Mesenchymal stem cell (in vitro differentiated cells and primary cell): ENCODE results near the gene ARFGAP2.

ENCODE experiments used
- DNase-seq: peaks from one replicate; pipeline ENCODE4 v3.0.0-alpha.2; 2013
- H2AFZ ChIP-seq: one replicate; pipeline ENCODE4 v1.6.1; 2013; ENCODE audit warnings: low read depth, mild to moderate bottlenecking, control low read depth, inconsistent platforms, low read length, moderate library complexity
- H2AK5ac ChIP-seq: 2 replicates; pipeline ENCODE4 v1.6.1; 2013; ENCODE audit warnings: low read length, moderate library complexity, mild to moderate bottlenecking, inconsistent platforms; ENCODE audit not compliant: severe bottlenecking
- H2BK120ac ChIP-seq: one replicate; pipeline ENCODE4 v1.6.1; 2013; ENCODE audit warnings: low read depth, mild to moderate bottlenecking, inconsistent platforms, low read length, moderate library complexity
- H2BK12ac ChIP-seq, 2 experiments: one replicate each; pipeline ENCODE4 v1.6.1; 2013; ENCODE audit warnings: inconsistent platforms in 2 of 2, low read length in 2 of 2, mild to moderate bottlenecking in 2 of 2, moderate library complexity in 2 of 2, control low read depth in 1 of 2
- H2BK15ac ChIP-seq: one replicate; pipeline ENCODE4 v1.6.1; 2013; ENCODE audit warnings: mild to moderate bottlenecking, low read depth, inconsistent platforms; ENCODE audit not compliant: poor library complexity, severe bottlenecking
- H2BK5ac ChIP-seq: 2 replicates; pipeline ENCODE4 v1.6.1; 2013; ENCODE audit warnings: low read depth, mild to moderate bottlenecking, low read length, control low read depth, inconsistent platforms; ENCODE audit not compliant: poor library complexity, severe bottlenecking
- H3K14ac ChIP-seq, 2 experiments: one replicate each; pipeline ENCODE4 v1.6.1; 2013; ENCODE audit warnings: inconsistent platforms in 2 of 2, low read length in 2 of 2, control low read depth in 1 of 2, mild to moderate bottlenecking in 1 of 2, moderate library complexity in 1 of 2
- H3K18ac ChIP-seq, 2 experiments: one replicate each; pipeline ENCODE4 v1.6.1; 2013; ENCODE audit warnings: inconsistent platforms in 2 of 2, low read length in 2 of 2, control low read depth in 1 of 2, low read depth in 1 of 2, mild to moderate bottlenecking in 1 of 2
- H3K23ac ChIP-seq, 2 experiments: one replicate each; pipeline ENCODE4 v1.6.1; 2013; ENCODE audit warnings: inconsistent platforms in 2 of 2, low read length in 2 of 2, mild to moderate bottlenecking in 2 of 2, moderate library complexity in 2 of 2, control low read depth in 1 of 2
- H3K27ac ChIP-seq: 2 replicates; pipeline ENCODE4 v1.5.1; 2013; ENCODE audit warnings: mild to moderate bottlenecking, moderate library complexity, low read length, control low read depth, inconsistent platforms; ENCODE audit not compliant: poor library complexity, severe bottlenecking
- H3K27me3 ChIP-seq, 2 experiments: 2 replicates each; pipeline versions ENCODE4 v1.6.1 to v1.7.0; 2013; ENCODE audit warnings: low read length in 2 of 2, mild to moderate bottlenecking in 2 of 2, moderate library complexity in 2 of 2, control low read depth in 1 of 2, inconsistent platforms in 1 of 2; ENCODE audit not compliant: control insufficient read depth in 1 of 2, insufficient read depth in 1 of 2
- H3K36me3 ChIP-seq, 2 experiments: 2 replicates each; pipeline versions ENCODE4 v1.6.1 to v1.7.0; 2013; ENCODE audit warnings: low read length in 2 of 2, control low read depth in 1 of 2, inconsistent platforms in 1 of 2, low read depth in 1 of 2, mild to moderate bottlenecking in 1 of 2; ENCODE audit not compliant: insufficient read depth in 2 of 2, control insufficient read depth in 1 of 2
- H3K4ac ChIP-seq, 2 experiments: one replicate each; pipeline ENCODE4 v1.6.1; 2013; ENCODE audit warnings: inconsistent platforms in 2 of 2, low read length in 2 of 2, mild to moderate bottlenecking in 2 of 2, moderate library complexity in 2 of 2, control low read depth in 1 of 2, low read depth in 1 of 2
- H3K4me1 ChIP-seq: 2 replicates; pipeline ENCODE4 v1.6.1; 2013; ENCODE audit warnings: low read depth, low read length, control low read depth; ENCODE audit not compliant: control insufficient read depth, insufficient read depth
- H3K4me2 ChIP-seq: 2 replicates; pipeline ENCODE4 v1.6.1; 2013; ENCODE audit warnings: low read length, mild to moderate bottlenecking, inconsistent platforms; ENCODE audit not compliant: poor library complexity, severe bottlenecking
- H3K4me3 ChIP-seq, 2 experiments: 2 replicates each; pipeline versions ENCODE4 v1.5.1 to v1.7.0; 2013; ENCODE audit warnings: low read length in 2 of 2, mild to moderate bottlenecking in 2 of 2, control low read depth in 1 of 2, low read depth in 1 of 2; ENCODE audit not compliant: insufficient read depth in 1 of 2
- H3K79me1 ChIP-seq: replicated peaks from 2 replicates; pipeline ENCODE4 v1.6.1; 2013; ENCODE audit warnings: mild to moderate bottlenecking, control low read depth, low read length, inconsistent platforms; ENCODE audit not compliant: poor library complexity, severe bottlenecking
- H3K9ac ChIP-seq: 2 replicates; pipeline ENCODE4 v1.7.0; 2013; ENCODE audit warnings: mild to moderate bottlenecking, low read length, moderate library complexity
- H3K9me3 ChIP-seq: 2 replicates; pipeline ENCODE4 v1.7.0; 2013; ENCODE audit warnings: mild to moderate bottlenecking, low read length; ENCODE audit not compliant: control insufficient read depth
- H4K8ac ChIP-seq: one replicate; pipeline ENCODE4 v1.6.1; 2013; ENCODE audit warnings: inconsistent platforms, mild to moderate bottlenecking, low read length, moderate library complexity
- H4K91ac ChIP-seq: one replicate; pipeline ENCODE4 v1.6.1; 2013; ENCODE audit warnings: mild to moderate bottlenecking, low read length, inconsistent platforms
- WGBS: methylation state at CpG from one replicate; pipeline ENCODE4 v1.1.7; 2013; ENCODE audit warnings: mixed read lengths; 5-methylcytosine and 5-hydroxymethylcytosine counted together

ARFGAP2 gene

GRCh38 chr11:47183969-47184368 lies 7.3 kb upstream of the ARFGAP2 start:
- no peak overlapping the region for H2AFZ ChIP-seq
- no peak overlapping the region for H2BK120ac ChIP-seq
- H3K27ac ChIP-seq, result no peak overlapping the region
- H3K9me3 ChIP-seq, result no peaks in the 10 kb centered on the region
- H2AK5ac ChIP-seq, result no peak overlapping the region
- H3K4me1 ChIP-seq, result peaks cover 28% of the 10 kb centered on the region
- H3K4ac ChIP-seq, result peak overlapping the region in 1 of 2 experiments; percentile 74
- no peak overlapping the region for H3K9ac ChIP-seq
- no peak overlapping the region for H3K4me2 ChIP-seq
- no peak overlapping the region for H3K14ac ChIP-seq
- DNase-seq, result no peak
- H3K4me3 ChIP-seq, result no peak overlapping the region
- H4K8ac ChIP-seq, result no peak overlapping the region
- H4K91ac ChIP-seq, result no peak overlapping the region
- 99% methylated on average over 7 of the region's 7 CpGs for WGBS
- no peak overlapping the region for H3K23ac ChIP-seq
- peaks cover 25% of the 10 kb centered on the region for H3K79me1 ChIP-seq
- H3K36me3 ChIP-seq, result peaks cover 11 to 44% of the 10 kb centered on the region in 2 experiments
- peak overlapping the region in 1 of 2 experiments; percentile 61 for H3K18ac ChIP-seq
- no peak overlapping the region for H2BK5ac ChIP-seq
- H3K27me3 ChIP-seq, result no peaks in the 10 kb centered on the region
- H2BK12ac ChIP-seq, result no peak overlapping the region
- H2BK15ac ChIP-seq, result no peak overlapping the region

GRCh38 chr11:47183031-47183856 lies 6.6 kb upstream of the ARFGAP2 start:
- no peak overlapping the region for H2AK5ac ChIP-seq
- no peak for DNase-seq
- no peaks in the 10 kb centered on the region for H3K9me3 ChIP-seq
- H3K27me3 ChIP-seq, result no peaks in the 10 kb centered on the region
- no peak overlapping the region for H3K14ac ChIP-seq
- no peak overlapping the region for H4K8ac ChIP-seq
- H3K23ac ChIP-seq, result no peak overlapping the region
- H3K79me1 ChIP-seq, result peaks cover 27% of the 10 kb centered on the region
- no peak overlapping the region for H2BK12ac ChIP-seq
- H3K18ac ChIP-seq, result no peak overlapping the region
- no peak overlapping the region for H2BK5ac ChIP-seq
- H2AFZ ChIP-seq, result no peak overlapping the region
- H3K27ac ChIP-seq, result no peak overlapping the region
- peaks cover 27% of the 10 kb centered on the region for H3K4me1 ChIP-seq
- H3K4me3 ChIP-seq, result no peak overlapping the region
- H4K91ac ChIP-seq, result no peak overlapping the region
- no peak overlapping the region for H3K9ac ChIP-seq
- no peak overlapping the region for H2BK15ac ChIP-seq
- no peak overlapping the region for H3K4me2 ChIP-seq
- 97% methylated on average over 25 of the region's 25 CpGs for WGBS
- peaks cover 15 to 52% of the 10 kb centered on the region in 2 experiments for H3K36me3 ChIP-seq
- H3K4ac ChIP-seq, result no peak overlapping the region
- no peak overlapping the region for H2BK120ac ChIP-seq

- H2BK5ac ChIP-seq, result no peak overlapping the region
- H4K8ac ChIP-seq, result no peak overlapping the region
- H3K27ac ChIP-seq, result no peak overlapping the region
- H3K14ac ChIP-seq, result no peak overlapping the region
- H3K4me1 ChIP-seq, result peaks cover 29% of the 10 kb centered on the region
- no peak for DNase-seq
- H3K9ac ChIP-seq, result no peak overlapping the region
- H2AK5ac ChIP-seq, result no peak overlapping the region
- no peaks in the 10 kb centered on the region for H3K27me3 ChIP-seq
- H3K4me2 ChIP-seq, result no peak overlapping the region
- H4K91ac ChIP-seq, result peak overlapping the region; percentile 7
- WGBS, result 97% methylated on average over 17 of the region's 17 CpGs
- no peak overlapping the region for H2AFZ ChIP-seq
- H2BK15ac ChIP-seq, result no peak overlapping the region
- H3K4ac ChIP-seq, result no peak overlapping the region
- no peak overlapping the region for H3K23ac ChIP-seq
- H3K9me3 ChIP-seq, result no peaks in the 10 kb centered on the region
- no peak overlapping the region for H3K18ac ChIP-seq
- no peak overlapping the region for H3K4me3 ChIP-seq
- H2BK12ac ChIP-seq, result peak overlapping the region in 1 of 2 experiments; percentile 16
- H2BK120ac ChIP-seq, result no peak overlapping the region
- peaks cover 27% of the 10 kb centered on the region for H3K79me1 ChIP-seq
- peaks cover 17 to 58% of the 10 kb centered on the region in 2 experiments for H3K36me3 ChIP-seq
Observed at GRCh38 chr11:47182380-47182779, 5.7 kb upstream of the ARFGAP2 start.

- H2BK5ac ChIP-seq, result no peak overlapping the region
- no peak overlapping the region for H4K91ac ChIP-seq
- no peak overlapping the region for H3K14ac ChIP-seq
- H4K8ac ChIP-seq, result no peak overlapping the region
- H3K4me3 ChIP-seq, result no peak overlapping the region
- no peak overlapping the region for H2BK15ac ChIP-seq
- H2BK12ac ChIP-seq, result no peak overlapping the region
- no peaks in the 10 kb centered on the region for H3K27me3 ChIP-seq
- no peak overlapping the region for H3K23ac ChIP-seq
- no peak overlapping the region for H3K4me2 ChIP-seq
- peaks cover 27% of the 10 kb centered on the region for H3K79me1 ChIP-seq
- H3K27ac ChIP-seq, result no peak overlapping the region
- no peak for DNase-seq
- H3K4me1 ChIP-seq, result peaks cover 20% of the 10 kb centered on the region
- no peaks in the 10 kb centered on the region for H3K9me3 ChIP-seq
- no peak overlapping the region for H2BK120ac ChIP-seq
- WGBS, result 94% methylated on average over 5 of the region's 6 CpGs
- H3K36me3 ChIP-seq, result peaks cover 17 to 58% of the 10 kb centered on the region in 2 experiments
- H2AK5ac ChIP-seq, result no peak overlapping the region
- no peak overlapping the region for H3K9ac ChIP-seq
- H3K4ac ChIP-seq, result no peak overlapping the region
- H3K18ac ChIP-seq, result no peak overlapping the region
- H2AFZ ChIP-seq, result no peak overlapping the region
Observed at GRCh38 chr11:47181271-47181670, 4.6 kb upstream of the ARFGAP2 start.
